OCI-M2 (cell line): ENCODE measurements around the gene FKBP2.

Source experiments
- DNase-seq: peaks from one replicate; lab custom pipeline; 2025; ENCODE audit not compliant: unreplicated experiment; lab: John Stamatoyannopoulos, UW

Gene FKBP2

GRCh38 chr11:64248578-64248977, 7.7 kb downstream of the FKBP2 start:
- no peak for DNase-seq

GRCh38 chr11:64249038-64249437, 8.1 kb downstream of the FKBP2 start:
- DNase-seq, result no peak

GRCh38 chr11:64249563-64250414, 8.9 kb downstream of the FKBP2 start:
- DNase-seq, result no peak

- DNase-seq, result no peak
Observed at GRCh38 chr11:64250415-64251015, 9.6 kb downstream of the FKBP2 start.

- no peak for DNase-seq
Observed at GRCh38 chr11:64251016-64251752, 10.3 kb downstream of the FKBP2 start, which contains the start of gene PLCB3. Gene PLCB3, plus strand, starts transcription at chr11:64251530. Its CDS starts 120 bp downstream, at chr11:64251650.

- no peak for DNase-seq
Observed at GRCh38 chr11:64251753-64252002, 10.8 kb downstream of the FKBP2 start.

- no peak for DNase-seq
Observed at GRCh38 chr11:64252003-64252872, 11.3 kb downstream of the FKBP2 start.

GRCh38 chr11:64253043-64253442, 12.1 kb downstream of the FKBP2 start:
- DNase-seq, result no peak

- no peak for DNase-seq
Observed at GRCh38 chr11:64253481-64253880, 12.6 kb downstream of the FKBP2 start.

- no peak for DNase-seq
Observed at GRCh38 chr11:64254326-64254725, 13.4 kb downstream of the FKBP2 start.

- no peak for DNase-seq
Observed at GRCh38 chr11:64255135-64256128, 14.5 kb downstream of the FKBP2 start.

- DNase-seq, result no peak
Observed at GRCh38 chr11:64256300-64256699, 15.4 kb downstream of the FKBP2 start.

GRCh38 chr11:64258356-64258755, 17.5 kb downstream of the FKBP2 start:
- no peak for DNase-seq

- DNase-seq, result no peak
Observed at GRCh38 chr11:64258946-64259532, 18.1 kb downstream of the FKBP2 start.

- DNase-seq, result no peak
Observed at GRCh38 chr11:64259533-64260067, 18.7 kb downstream of the FKBP2 start.

- no peak for DNase-seq
Observed at GRCh38 chr11:64260147-64260708, 19.3 kb downstream of the FKBP2 start.

GRCh38 chr11:64261556-64262080, 20.7 kb downstream of the FKBP2 start:
- DNase-seq, result no peak

GRCh38 chr11:64262271-64263002, 21.5 kb downstream of the FKBP2 start:
- DNase-seq, result no peak
